Fibroblast of pulmonary artery (primary cell): ENCODE results near the gene FRMD4A.

Experiments
- DNase-seq: peaks from one replicate; pipeline ENCODE4 v3.0.0-alpha.2; 2010; ENCODE audit warnings: low read depth
- H3K4me3 ChIP-seq: replicated peaks from 2 replicates; pipeline ENCODE4 v1.5.1; 2011; ENCODE audit warnings: low read depth, mild to moderate bottlenecking, control low read depth, low read length, moderate library complexity
- TF ChIP-seq, protein P1 (sequence below): IDR thresholded peaks from 2 replicates; pipeline ENCODE4 v1.5.1; 2011; ENCODE audit warnings: mild to moderate bottlenecking, control low read depth, low read length, inconsistent platforms; ENCODE audit errors: missing control alignments

Gene FRMD4A

DNA sequence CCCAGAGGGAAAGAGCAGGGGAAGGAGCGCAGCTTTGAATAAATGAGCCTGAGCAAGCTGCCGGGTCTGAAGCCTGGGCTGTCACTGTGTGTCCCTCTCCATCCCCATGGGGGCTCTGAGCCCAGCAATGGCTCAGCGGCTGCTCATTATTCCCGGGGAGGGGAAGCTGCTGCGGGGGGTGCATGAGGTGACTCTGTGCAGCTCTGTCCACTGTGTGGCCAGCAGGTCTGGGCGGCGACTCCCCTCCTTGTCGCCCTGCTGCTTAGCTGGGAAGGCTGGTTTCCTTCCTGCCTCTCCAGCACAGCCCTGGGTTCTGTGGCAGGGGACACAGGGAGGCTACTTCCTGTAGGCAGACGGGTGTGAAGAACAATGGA, 509.8 kb downstream of the FRMD4A start:
- TF ChIP-seq, protein P1, sequence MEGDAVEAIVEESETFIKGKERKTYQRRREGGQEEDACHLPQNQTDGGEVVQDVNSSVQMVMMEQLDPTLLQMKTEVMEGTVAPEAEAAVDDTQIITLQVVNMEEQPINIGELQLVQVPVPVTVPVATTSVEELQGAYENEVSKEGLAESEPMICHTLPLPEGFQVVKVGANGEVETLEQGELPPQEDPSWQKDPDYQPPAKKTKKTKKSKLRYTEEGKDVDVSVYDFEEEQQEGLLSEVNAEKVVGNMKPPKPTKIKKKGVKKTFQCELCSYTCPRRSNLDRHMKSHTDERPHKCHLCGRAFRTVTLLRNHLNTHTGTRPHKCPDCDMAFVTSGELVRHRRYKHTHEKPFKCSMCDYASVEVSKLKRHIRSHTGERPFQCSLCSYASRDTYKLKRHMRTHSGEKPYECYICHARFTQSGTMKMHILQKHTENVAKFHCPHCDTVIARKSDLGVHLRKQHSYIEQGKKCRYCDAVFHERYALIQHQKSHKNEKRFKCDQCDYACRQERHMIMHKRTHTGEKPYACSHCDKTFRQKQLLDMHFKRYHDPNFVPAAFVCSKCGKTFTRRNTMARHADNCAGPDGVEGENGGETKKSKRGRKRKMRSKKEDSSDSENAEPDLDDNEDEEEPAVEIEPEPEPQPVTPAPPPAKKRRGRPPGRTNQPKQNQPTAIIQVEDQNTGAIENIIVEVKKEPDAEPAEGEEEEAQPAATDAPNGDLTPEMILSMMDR: no peak
- no peak overlapping the region for H3K4me3 ChIP-seq
- DNase-seq: no peak

DNA sequence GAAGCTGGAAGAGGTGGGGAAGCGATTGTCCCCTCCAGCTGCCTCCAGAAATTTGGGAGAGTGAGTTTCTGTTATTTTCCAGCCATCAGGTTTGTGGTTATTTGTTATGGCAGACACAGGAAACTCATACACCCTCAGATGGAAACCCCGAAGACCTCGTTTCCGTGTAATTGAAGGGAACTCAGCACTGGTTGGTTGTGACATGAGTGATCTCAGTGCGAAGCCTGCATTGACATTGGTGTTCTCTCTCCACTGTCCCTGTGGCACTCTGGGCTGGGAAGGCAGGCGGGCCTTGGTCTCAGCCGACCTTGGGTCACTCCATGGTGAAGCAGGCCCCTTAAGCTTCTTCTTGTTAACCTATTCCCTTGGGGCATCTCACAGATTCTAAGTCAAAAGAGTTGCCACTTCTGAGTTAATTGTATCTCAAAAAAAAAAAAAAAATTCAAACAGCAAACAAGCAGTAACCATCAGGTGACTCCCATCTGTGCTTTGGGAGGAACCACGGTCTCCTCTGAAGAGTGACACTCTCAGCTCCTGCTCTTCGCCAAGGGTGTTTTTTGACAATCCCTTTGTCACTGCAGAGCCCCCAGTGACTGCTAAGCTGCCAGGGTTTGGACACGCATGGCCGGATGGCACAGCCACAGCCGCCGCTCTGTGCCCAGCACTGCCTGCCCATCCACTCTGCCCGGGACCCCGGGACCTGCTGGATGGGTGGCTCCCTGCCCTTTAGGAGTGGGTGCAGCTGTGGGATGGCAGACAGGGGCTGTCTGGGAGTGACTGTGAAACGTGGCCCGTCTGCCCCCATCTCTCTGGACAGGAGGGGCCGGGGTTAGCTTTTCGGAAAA, 510.4 kb downstream of the FRMD4A start:
- DNase-seq: no peak
- TF ChIP-seq, protein P1: no peak
- H3K4me3 ChIP-seq: no peak overlapping the region

DNA sequence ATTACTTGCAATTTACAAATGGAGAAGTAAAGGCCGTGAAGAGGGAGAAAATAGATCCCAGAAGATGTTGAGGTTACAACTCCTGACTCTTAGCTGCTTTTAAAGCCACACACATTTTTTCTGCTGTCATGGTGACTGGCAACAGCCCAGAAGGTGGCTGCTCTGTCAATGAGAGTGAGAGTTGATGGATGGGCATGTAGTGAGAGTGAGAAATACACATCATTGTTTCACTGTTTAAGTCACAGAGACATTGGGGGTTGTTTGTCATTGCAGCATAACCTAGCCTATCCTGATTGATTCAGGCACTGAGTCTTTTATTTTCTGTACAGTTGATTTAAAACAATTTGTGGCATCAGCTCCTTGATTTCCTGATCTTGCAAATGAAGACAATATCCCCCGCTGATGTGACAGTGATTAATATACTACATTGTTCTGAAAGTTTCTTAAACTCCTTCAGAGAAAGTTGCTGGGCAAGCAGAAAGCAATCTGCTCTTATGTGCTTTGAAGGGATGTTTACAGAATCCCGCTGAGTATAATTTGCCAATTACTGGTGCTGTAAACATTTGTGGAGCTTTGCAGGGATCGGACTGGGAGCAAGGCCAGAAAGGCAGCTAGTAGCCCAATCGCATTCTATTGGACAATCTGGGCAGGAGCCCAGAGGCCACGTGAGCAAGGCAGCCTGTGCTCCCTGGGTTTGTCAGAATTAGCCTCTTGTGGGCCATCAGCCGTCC, 514.4 kb downstream of the FRMD4A start:
- TF ChIP-seq, protein P1: no peak
- no peak overlapping the region for H3K4me3 ChIP-seq
- DNase-seq: peak; percentile 56

DNA sequence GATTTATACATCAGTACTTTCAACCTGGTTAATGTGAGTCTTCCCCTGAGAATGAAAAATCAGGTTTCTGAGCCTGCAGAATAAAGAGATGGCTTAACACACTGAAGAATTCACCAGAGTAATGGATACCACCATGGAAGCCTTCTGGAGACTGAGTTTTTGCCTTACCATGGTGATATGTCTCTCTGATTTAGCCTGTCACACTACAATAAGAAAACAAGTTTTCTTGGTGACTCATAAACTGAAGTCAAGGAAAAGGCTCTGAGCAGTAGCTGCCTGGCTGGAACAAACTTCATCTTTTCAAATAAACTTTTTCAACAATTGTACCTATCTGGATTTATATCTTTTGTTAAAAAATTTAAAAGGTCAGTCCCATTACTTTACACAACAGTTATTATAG, 515.0 kb downstream of the FRMD4A start:
- peak; percentile 67 for DNase-seq
- TF ChIP-seq, protein P1: no peak
- no peak overlapping the region for H3K4me3 ChIP-seq

DNA sequence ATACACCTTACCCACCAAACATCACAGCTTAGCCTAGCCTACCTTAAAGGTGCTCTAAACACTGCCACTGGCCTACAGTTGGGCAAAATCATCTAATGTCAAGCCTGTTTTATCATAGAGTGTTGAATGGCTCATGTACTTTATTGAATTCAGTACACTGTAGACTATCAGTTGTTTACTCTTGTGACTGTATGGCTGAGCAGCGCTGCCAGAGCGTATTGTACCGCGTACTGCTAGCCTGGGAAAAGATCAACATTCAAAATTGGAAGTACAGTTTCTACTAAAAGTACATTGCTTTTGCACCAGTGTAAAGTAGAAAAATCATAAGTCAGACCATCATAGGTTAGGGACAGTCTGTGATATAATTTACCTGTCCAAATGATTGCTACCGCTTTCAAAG, 517.2 kb downstream of the FRMD4A start:
- no peak for DNase-seq
- TF ChIP-seq, protein P1: no peak
- no peak overlapping the region for H3K4me3 ChIP-seq

DNA sequence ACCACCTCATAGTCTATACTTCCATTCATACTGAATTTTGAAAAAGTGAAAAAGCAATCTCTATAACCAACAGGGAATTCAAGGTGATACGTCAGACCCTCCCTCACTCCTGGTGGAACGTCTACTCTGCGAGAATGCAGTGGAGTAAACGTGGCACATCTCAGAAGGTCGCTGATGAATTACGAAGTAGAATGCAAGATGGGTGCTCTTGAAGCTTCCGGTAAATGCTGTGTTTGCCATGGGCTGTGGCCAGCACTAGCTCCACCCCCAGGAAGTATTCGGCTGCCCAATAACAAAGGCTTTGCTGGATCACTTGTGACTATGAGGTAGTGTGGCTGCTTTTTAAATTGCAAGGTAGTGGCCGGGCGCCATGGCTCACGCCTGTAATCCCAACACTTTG, 517.9 kb downstream of the FRMD4A start:
- TF ChIP-seq, protein P1: no peak
- no peak for DNase-seq
- H3K4me3 ChIP-seq: no peak overlapping the region
